TTC549 (cell line): ENCODE data around the gene CFAP70.

Experiments used
- FAIRE-seq: peaks from 2 replicates; lab custom pipeline; 2012; peaks lifted over from hg19 to GRCh38; lab: Jason Lieb, UNC

CFAP70 gene

GRCh38 chr10:73252445-73253224 is 106.0 kb downstream of the CFAP70 start, which contains the start of gene MRPS16:
Gene MRPS16 (minus strand): TSS chr10:73252644. CDS start chr10:73252482, 162 bp downstream.
- FAIRE-seq, result peak; percentile 80

DNA sequence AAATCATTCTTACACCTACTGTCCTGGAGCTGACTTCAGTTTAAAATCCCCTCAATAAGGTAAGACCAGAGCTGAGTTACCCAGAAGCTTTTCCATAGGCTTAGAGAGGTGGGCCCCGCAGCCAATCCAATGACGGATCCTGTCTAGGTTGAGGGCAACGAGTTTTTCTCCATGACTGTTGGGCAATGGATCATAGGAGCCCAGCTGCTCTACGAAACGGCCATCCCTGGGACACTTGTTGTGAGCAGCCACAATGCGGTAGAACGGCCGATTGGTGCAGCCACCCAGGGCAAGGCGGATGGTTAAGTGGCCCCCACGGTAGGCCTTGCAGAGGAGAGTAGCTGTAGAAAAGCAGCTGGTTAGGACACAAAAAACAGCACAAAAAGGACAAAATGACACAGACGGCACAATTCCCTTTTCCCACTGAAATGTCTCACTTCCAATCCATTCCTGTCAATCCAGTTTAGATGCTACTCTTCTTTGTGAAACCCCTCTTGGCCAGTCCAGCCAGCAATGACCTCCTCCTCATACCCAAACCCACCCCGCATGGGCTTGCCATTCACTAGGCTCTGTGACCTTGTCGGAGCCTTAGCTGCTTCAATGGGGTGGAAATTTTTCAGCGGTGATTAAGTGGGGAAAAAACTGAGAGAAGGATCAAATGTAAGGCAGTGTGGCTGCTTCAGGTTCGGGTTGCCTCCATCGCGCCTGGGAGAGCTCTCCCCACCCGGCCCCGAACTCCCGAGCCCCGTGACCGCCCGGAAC is 106.8 kb downstream of the CFAP70 start:
- no peak for FAIRE-seq

- no peak for FAIRE-seq
Observed at GRCh38 chr10:73248259-73248724, 110.4 kb downstream of the CFAP70 start.

DNA sequence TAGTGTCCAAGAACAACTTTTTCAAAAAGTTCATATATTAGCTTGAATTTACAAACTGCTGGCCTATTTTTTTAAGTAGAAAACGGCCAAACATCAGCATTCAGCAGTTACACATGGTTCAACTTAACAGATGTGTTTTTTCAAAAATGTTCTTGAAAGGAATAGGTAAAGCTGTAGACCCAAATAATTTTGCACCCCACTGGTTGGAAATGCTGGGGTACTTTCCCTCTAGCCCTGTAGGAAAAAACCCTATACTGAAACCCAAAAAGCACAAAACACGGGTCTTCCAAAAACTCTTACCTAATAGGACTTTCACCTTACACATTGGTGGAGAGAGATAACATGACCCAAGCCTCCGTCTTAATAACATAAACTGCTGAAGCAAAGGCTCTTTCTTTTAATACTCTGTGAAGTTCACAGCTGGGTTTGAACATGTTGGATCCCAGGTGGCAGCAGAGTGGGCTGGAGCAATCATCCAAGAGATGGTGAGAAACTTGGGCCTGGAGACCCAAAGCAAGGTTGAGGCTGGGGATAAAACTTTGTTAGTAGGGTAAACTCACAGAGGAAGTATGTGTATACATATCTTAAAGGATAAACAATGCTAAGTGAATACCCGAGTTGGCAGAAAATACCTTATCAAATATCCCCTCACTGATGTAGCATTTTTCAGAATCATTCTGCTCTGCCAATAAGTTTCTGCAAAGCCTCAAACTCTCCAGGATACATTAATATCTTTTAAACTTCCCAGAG is 111.0 kb downstream of the CFAP70 start:
- no peak for FAIRE-seq

DNA sequence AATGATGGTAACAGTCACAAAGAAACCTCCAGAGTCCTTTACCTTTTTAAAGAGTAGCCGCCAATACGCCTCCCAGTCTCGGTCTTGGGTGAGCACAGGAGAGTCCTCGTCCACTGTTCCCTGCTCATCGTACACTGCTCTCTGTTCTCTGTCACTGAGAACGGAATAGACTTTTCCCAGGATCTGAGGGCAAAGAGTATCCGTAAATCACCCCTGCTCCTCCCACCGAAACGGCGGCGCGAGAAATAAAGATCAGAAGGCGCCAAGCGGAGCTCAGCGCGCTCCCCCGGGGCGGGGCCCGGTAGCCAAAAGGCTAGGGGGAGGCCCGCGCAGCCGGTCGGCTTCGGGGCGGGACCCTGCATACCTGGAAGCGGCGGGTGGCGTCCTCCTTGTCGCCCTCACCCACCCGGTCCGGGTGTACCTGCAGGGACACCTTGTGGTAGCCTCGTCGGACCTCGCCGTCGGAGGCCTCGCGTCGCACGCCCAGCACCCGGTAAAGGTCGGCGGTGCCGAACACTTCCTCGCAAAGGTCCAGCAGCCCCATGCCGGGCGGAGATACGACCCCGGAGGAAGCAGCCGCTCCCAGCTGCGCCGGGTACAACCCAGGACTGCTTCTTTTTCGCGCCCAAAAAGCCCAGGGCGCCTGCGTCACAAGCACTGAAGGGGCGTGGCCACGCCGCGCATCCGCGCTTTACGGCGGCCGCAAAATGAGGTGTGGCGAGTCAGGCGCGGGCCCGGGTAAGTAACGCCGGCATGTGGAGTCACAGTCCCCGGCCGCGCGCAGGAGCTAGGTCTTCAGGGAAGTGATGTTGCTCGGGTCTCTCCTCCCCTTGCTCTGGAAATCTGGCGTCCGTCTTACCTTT is 111.8 kb downstream of the CFAP70 start, which contains the start of gene DNAJC9:
Gene DNAJC9 (minus strand): TSS at position 610 of the 863 bp plus-strand sequence. CDS start 66 bp downstream, at position 544.
- FAIRE-seq, result no peak

DNA sequence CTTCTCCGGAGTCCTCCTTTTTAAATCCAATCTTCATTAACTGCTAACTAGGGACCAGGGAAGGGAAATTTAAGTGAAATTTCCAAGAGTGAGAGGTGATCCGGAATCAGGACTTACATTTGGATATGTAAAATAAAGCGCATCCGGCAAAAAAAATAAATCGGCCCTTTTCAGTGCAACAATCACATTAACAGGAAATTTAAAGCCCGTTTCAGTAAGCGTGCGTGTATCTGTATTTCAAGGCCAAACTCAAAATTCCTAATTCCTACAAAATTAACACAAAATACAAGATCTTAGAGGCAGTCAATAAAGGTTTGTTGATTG is 112.4 kb downstream of the CFAP70 start:
- no peak for FAIRE-seq

DNA sequence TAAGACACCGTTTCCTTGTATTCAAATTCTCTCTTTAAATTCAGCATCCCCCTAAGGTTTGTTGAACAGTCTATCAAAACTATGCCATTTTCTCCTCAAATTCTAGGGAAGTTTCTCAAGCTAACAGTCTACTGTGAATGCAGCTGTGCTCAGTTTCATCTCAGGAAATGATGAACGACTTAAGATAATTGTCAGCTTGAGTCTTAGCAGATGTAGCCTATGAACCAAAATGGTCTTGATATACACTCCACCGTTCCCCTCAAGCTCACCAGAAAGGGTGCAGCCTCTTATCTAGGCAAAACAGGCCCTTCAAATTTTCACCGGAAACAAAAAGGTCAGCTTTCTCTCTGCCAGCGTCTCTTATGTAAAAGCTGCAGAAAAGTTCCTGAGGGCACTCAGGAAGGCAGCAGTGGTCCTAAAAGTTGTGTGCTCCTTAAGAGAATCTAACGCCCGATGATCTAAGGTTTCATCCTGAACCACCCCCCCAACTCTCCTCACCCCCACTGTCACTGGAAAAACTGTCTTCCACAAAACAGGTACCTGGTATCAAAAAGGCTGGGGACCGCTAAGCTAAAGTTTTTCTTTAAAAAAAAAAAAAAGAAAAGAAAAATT is 113.7 kb downstream of the CFAP70 start:
- FAIRE-seq, result no peak

- no peak for FAIRE-seq
Observed at GRCh38 chr10:73239908-73240307, 118.8 kb downstream of the CFAP70 start.

GRCh38 chr10:73238990-73239566 is 119.6 kb downstream of the CFAP70 start:
- no peak for FAIRE-seq

GRCh38 chr10:73234695-73235094 is 124.0 kb downstream of the CFAP70 start:
- no peak for FAIRE-seq

DNA sequence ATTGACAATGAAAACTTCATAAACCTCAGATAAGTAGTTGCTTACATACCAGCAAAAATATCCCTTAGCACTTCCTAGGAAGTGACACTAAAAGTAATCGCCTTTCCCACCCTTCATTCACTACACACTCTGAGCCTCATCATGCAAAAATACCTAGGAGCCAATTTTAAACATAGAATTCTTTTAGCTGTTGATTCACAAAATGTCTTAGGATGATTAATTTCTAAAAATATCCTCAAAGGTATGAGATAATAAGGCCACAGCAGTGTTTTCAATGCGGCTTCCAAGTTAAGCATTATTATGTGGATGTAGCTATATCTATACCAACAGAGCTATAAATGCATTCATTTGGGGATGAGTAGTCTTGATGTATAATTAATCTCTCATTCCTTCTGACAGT is 124.8 kb downstream of the CFAP70 start:
- no peak for FAIRE-seq

DNA sequence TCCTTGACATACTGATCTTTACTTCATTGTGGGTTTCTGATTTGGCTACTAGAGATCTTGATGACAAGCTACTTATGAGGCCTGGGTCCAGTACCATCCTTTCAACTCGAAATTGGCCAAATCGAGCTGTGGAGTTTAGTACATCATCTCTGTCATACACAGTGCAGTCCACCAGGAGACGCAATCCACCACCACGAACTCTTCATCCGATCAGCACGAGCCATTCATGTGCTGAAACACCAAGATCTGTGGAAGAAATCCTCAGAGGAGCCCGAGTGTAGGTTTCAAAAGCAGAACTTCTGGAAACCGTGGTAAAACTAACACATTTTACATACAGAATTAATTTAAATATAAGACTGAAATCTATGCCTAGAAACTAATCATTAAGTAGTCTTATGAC is 125.8 kb downstream of the CFAP70 start:
- FAIRE-seq, result peak; percentile 90

DNA sequence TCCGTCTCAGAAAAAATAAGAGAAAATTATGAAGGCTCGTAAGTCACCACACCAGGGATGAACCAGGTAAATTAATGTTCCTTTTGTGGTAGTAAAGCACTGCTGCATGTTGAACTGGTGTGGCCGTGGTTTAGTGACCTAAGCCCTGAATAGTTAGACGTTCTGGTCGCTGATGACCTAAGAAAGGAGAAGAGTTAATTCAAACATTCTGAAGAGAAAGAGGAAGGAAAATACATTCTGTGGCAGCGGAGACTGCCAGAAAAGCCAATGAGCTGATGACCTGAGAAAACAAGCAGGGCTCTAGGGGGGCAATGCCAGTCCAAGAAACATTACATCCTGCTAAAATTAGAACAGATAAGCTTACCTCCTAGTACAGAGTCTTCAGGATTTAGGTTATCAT is 129.1 kb downstream of the CFAP70 start:
- FAIRE-seq, result no peak

- no peak for FAIRE-seq
Observed at GRCh38 chr10:73228247-73228646, 130.4 kb downstream of the CFAP70 start.

GRCh38 chr10:73226663-73227062 is 132.0 kb downstream of the CFAP70 start:
- no peak for FAIRE-seq

DNA sequence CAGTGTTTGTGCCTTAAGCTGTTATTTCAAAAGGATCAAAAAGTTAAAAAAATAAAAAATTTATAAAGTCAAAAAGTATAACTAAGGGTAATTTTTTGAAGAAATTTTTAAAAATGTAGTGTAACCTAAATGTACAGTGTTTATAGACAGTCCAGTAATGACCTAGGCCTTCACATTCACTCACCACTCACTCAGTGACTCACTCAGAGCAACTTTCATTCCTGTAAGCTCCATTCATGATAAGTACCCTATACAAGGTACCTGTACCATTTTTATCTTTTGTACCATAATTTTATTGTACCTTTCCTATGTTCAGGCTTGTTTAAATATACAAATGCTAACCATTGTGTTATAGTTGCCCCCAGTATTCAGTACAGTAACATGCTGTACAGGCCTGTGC is 133.1 kb downstream of the CFAP70 start:
- no peak for FAIRE-seq

DNA sequence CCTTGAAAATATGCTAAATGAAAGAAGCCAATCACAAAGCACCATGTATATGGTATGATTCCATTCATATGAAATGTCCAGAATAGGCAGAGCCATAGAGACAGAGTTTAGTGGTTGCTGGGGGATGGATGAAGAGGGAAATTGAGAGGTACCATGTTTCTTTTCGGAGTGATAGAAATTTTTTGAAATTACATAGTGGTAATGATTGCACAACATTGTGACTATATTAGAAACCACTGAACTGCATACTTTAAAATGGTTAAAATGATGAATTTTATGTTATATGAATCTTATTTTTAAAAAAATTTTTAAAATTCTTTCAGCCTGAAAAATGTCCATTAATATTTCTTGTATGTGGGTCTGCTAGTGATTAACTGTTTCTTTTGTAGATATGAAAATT is 137.7 kb downstream of the CFAP70 start:
- no peak for FAIRE-seq

GRCh38 chr10:73219384-73219783 is 139.3 kb downstream of the CFAP70 start:
- no peak for FAIRE-seq

GRCh38 chr10:73218431-73219191 is 140.1 kb downstream of the CFAP70 start:
- FAIRE-seq, result peak; percentile 85

DNA sequence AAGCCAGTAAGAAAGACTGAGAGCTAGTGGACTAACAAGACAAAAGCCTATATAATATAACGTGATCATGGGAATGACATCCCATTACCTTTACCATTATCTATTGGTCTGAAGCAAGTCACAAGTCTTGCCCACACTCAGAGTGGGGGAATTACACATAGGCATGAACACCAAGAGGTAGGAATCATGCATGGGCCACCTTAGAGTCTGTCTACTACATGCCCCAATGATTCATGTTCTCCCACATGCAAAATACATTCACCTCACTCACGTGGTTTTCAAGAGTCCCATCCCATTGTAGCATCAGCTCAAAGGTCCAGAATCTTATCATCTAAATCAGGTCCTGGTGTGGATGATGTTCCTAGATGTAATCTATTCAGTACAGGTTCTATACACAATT is 141.0 kb downstream of the CFAP70 start:
- no peak for FAIRE-seq
